LHCN-M2 (cell line): ENCODE data around the gene FBN2. TPM values are rescaled to one million over a fixed set of nuclear protein-coding genes. Genes with fewer than 3 reads are reported as not detected.

Source experiments
- DNase-seq: peaks from one replicate; pipeline ENCODE4 v3.0.0-alpha.2; 2012; ENCODE audit warnings: low read depth
- total RNA-seq: library from RNA; depleted of rRNA; stranded (reverse); fragments of >200 nt; gene quantifications from 2 replicates; pipeline ENCODE4 v1.2.3, GENCODE V29; 2014

FBN2 gene
- total RNA-seq, 1 experiment from 2014 or later = 25.4 TPM

DNA sequence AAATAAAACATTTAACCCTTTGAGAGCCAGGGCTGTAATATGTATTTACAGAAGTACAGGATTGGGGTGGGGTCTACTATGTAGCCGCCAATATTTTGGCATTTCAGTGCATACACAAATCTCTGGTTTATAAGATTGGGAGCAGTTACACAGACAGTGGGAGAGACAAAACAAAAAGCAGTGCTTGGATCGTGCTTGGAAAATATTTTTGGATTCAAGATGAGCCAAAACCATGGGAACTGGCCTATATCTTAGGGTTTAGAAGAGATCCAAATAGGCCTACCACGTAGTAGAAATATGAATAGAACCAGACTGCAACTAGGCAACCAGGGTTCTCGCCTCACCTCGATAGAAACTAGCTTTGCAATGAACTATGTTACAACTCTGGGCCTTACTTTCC is 284.9 kb downstream of the FBN2 start:
- no peak for DNase-seq

GRCh38 chr5:128252756-128253155 is 285.3 kb downstream of the FBN2 start:
- DNase-seq = peak; percentile 55

DNA sequence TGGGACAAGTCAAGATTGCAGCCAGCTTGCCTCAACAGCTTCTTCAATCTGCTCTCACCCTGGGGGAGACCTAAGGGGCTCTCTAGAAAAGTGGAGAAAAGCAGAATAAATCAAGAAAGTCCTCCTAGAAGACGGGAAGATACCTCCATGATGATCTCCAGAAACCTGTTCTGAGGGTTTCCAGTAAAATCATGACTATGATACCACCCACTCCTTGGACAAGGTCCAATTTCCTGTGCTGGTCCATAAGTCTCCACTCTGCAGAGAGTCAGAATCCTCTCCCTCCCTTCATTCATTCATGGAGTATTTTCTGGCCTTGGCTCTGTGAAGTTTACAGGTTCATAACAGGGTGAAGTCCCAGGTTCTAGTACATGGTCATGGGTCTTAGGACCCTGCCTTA is 285.8 kb downstream of the FBN2 start:
- no peak for DNase-seq

DNA sequence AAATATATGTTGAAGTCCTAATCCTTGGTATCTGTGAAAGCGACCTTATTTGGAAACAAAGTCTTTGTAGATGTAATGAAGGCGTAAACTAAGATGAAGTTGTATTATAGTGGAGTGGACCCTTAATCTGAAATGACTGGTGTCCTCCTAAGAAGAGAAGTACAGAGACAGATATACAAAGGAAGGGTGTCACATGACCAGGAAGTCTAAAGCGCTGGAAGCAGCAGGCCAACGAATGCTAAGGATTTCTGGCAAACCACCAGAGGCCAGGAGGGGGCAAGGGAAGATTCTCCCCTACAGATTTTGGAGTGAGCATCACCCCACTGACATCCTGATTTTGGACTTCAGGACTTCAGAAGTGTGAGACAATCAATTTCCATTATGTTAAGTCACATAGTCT is 292.1 kb downstream of the FBN2 start:
- no peak for DNase-seq

DNA sequence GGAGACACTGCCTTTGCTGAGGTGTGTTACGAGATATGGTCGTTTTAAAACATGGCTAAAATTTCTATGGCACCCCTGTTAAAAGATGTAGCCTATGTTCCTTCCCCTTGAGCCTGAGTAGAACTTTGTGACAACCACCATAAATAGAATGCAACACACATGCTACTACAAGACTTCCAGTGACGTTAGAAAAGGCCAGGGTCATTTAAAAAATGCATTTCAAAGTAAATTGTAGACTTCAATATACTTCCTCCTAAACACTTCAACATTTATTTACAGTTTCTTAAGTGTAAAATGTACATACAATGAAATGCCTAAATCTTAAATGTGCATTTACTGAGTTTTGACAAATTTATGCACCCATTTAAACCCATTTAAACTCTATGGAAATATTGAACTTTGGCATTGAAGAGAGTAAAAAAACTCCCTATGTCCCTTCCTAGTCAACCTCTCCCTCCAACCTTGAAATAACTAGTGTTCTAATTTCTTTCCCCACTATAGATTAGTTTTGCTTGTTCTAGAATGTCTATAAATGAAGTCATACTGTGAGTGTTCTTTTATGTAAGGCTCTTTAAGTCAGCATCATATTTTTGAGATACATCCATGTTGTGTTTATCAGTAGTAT is 294.0 kb downstream of the FBN2 start:
- DNase-seq = no peak

- DNase-seq = peak; percentile 84
Measured at GRCh38 chr5:128241051-128241695, 296.9 kb downstream of the FBN2 start.

DNA sequence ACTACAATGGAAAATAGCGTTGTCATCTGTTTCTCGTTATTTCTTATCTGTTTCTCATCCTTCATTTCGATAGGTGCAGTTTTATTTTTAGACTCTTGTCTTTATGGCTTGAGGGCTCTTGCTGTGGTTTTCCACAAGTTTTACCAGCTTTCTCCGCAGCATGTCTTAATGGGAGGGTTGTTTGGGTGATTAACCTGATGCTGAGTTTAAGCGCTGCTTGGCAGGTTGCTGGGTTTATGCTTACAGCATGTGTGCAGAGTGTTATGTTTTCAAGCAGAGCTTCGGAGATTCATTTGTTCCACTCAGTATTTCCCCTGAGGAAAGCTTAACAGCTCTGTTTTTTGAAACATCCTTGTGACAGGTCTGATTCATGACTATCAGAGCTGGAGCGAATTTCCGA is 300.5 kb downstream of the FBN2 start:
- DNase-seq = no peak

DNA sequence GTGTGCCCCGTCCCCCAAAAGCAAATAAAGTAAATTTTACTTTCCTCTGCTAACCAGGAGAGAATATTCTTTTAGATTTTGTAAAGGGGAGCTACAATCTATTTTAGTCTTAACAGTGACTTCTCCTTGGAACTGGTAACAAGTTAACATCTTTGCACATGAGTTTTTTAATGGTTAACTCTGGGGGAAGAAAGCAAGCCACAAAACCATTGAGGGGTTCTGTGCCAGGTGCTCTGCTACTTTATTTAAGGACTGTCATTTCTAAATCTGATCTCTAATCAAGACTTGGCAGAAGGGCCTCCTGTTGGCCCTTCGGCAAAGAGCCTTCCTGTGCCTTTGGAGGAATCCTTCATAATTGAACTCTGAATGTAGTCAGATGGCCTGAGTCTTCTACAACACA is 301.0 kb downstream of the FBN2 start:
- no peak for DNase-seq

DNA sequence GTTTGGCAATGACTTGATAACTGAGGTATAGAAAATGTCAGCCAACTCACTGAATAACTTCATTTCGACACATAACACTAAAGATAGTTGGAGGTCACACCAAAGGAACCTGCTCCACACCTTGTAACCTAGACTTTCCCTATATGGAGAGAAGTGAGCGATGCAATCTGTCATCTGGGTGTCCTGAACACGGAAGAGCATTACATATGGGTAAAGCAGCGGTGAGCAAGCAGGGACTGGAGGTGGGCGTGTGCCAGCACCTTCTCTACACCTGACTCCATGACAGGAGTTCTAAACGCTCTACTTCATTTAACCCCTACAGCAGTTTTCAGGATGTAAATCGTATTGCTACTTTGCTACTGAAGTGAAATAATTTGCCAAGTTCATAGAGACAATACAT is 301.7 kb downstream of the FBN2 start:
- no peak for DNase-seq

DNA sequence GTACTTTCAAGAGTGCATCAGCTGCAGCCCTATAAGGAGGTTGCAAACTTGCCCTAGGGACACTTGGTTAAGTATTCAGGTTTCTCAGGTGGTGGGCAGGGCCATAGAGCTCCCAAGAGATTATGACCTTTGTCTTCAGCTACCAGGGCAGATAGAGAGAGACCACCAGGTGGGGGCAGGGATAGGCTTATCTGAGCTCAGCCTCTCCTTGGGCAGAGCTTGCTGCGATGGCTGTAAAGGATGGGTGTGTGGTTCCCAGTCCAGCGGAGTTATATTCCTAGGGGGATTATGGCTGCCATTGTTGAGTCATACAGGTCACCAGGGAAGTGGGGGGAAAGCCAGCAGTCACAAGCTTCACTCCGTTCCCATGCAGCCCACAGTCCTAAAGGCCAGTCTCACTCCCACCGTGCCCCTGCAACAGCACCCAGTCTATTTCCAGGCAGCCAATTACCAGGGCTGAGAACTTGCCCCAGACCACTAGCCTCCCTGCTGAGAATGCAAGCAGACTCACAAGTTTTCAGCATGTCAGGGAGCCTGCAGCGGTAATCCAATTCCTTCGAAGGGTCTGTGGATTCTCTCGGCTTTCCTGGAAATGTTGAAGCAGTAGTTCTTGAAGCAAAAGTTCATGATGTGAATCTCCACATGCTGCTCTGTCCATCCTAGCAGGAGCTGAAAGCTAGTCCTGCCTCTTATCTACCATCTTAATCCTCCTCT is 303.0 kb downstream of the FBN2 start:
- no peak for DNase-seq

- DNase-seq = peak; percentile 78
Measured at GRCh38 chr5:128228521-128228920, 309.5 kb downstream of the FBN2 start.

- peak; percentile 97 for DNase-seq
Measured at GRCh38 chr5:128228008-128228407, 310.0 kb downstream of the FBN2 start.

- DNase-seq = peak; percentile 65
Measured at GRCh38 chr5:128225245-128226030, 312.6 kb downstream of the FBN2 start.

DNA sequence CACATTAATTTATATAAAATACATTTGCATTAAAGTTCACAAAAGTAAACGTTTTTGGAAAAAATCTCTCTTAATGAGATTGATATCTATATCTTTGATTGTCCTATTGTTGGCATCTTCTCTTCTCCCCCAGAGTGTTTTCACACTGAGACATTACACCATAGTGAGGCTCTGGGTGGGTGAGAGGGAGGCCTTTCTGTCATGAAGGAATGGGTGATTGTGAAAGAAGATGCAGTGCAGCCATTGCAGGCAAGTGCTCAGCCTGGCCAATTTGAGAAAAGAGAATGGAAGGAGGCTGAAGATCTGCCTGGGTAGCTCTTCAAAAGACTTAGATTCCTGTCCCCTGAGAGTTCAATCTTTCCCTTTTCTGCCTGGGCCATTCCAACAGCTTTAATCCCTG is 313.7 kb downstream of the FBN2 start:
- no peak for DNase-seq

DNA sequence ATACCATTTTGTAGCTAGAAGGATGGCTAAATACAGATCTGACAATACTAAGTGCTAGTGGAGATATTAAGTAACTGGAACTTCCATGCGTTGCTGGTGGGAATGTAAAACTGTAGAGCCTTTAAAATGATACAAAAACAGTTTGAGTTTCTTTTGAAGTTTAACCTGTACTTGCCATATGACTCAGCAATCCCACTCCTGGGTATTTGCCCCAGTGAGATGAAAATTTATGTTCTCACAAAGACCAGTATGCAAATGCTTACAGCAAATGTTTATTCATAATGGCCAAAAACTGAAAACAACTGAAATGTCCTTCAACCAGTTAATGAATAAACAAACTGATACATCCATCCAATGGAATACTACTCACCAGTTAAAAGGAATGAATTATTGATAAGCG is 317.2 kb downstream of the FBN2 start:
- DNase-seq = no peak

GRCh38 chr5:128216860-128217531 is 321.0 kb downstream of the FBN2 start:
- peak; percentile 94 for DNase-seq

GRCh38 chr5:128216285-128216684 is 321.8 kb downstream of the FBN2 start:
- DNase-seq = no peak

DNA sequence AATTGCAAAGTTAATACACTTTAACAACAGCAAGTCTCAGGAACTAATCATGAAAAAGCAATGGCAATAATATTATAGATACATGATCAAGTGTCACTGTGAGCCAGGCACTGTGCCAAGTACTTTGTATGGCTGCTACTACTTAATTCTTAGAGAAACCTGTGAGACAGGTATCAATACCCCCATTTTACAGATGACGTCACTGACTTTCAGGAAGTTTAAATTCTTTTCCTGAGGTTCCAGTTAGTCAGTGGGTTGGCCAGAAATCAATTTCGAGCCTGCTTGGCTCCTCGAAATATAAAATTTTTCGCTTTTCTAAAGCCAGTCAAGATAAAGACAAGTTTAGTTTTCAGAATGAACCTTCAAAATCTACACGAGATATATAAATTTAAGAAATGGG is 324.2 kb downstream of the FBN2 start:
- no peak for DNase-seq

DNA sequence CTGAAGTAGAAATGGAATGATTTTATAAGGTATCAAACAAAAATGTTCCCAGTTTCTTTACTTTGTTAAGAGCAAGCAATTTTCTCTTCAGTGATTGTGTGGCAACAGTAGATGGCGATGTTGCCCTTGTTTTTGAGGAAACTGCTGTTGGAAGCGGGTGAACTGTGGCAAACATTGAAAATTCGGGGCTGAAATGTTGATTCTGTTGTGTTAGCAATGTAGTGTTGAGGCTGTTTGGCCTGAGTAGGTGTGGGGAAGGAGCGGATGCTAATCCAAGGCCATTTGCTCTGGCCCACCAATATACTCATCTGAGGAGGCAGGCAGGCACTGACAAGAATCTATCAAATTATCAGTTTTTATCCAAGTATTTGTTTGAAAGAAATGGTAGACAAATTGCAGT is 324.7 kb downstream of the FBN2 start:
- peak; percentile 68 for DNase-seq

- DNase-seq = no peak
Measured at GRCh38 chr5:128212191-128212806, 325.7 kb downstream of the FBN2 start.

DNA sequence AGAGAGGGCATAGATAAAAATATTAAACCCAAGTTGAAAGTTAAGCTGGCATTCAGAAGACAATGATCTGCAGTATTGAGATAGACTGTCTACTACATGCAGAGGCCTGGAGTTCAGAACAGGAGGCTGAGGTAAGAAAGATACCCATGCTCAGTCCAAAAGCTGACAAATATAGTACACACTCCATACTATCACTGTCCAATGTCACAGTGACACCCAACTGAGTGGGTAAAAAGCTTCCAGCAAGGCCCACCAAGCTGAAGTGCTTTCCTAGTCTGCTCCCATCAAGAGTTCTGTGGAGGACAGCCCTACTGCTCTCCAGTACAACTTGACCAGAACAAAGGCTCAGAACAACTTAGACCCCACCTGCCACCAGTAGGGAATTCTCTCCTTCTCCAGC is 329.6 kb downstream of the FBN2 start:
- no peak for DNase-seq
